Renal cortex interstitium (tissue), 11 donors: ENCODE data around the gene SLU7. TPM values are rescaled to one million over a fixed set of nuclear protein-coding genes. Genes with fewer than 3 reads are reported as not detected.
A peak's percentile ranks its signal among the peaks of the same experiment; 100 is the strongest.

Source experiments
- DNase-seq, 11 donors: peaks; one replicate each; pipeline ENCODE4 v3.0.0-alpha.2; 2013; ENCODE audit warnings: low read depth in 9 of 11, low spot score in 4 of 11; ENCODE audit errors: extremely low read depth in 1 of 11
- polyA plus RNA-seq, 3 donors: library from polyadenylated mRNA; unstranded; fragments of 120-200 nt; gene quantifications; one replicate each; pipeline ENCODE4 v1.2.1, GENCODE V29; 2013; ENCODE audit not compliant: insufficient read length in 3 of 3

SLU7 gene
- polyA plus RNA-seq, 3 donors: 73.0 to 77.4 (median 75.9) TPM

- no peak for DNase-seq
Measured at GRCh38 chr5:160377651-160378050, 41.2 kb downstream of the SLU7 start.

GRCh38 chr5:160376416-160376815, 42.5 kb downstream of the SLU7 start:
- no peak for DNase-seq

GRCh38 chr5:160375701-160376100, 43.2 kb downstream of the SLU7 start:
- DNase-seq: no peak

- DNase-seq: no peak
Measured at GRCh38 chr5:160375166-160375565, 43.7 kb downstream of the SLU7 start.

GRCh38 chr5:160371294-160371693, 47.6 kb downstream of the SLU7 start:
- DNase-seq: no peak

GRCh38 chr5:160370713-160371034, 48.2 kb downstream of the SLU7 start:
- DNase-seq: peak in 1 of 11 donors; percentile 41

- DNase-seq: peak in 9 of 11 donors; percentile 22 to 56 (median 49)
Measured at GRCh38 chr5:160369990-160370712, 48.7 kb downstream of the SLU7 start, which contains the start of gene C1QTNF2. Gene C1QTNF2 (minus strand): TSS chr5:160370626. CDS start chr5:160355011, 15,615 bp downstream.

- DNase-seq: no peak
Measured at GRCh38 chr5:160367885-160368284, 51.0 kb downstream of the SLU7 start.

- no peak for DNase-seq
Measured at GRCh38 chr5:160367261-160367660, 51.6 kb downstream of the SLU7 start.

GRCh38 chr5:160366230-160366629, 52.7 kb downstream of the SLU7 start:
- DNase-seq: no peak

- no peak for DNase-seq
Measured at GRCh38 chr5:160363660-160364395, 55.1 kb downstream of the SLU7 start.

GRCh38 chr5:160363211-160363610, 55.7 kb downstream of the SLU7 start:
- peak in 1 of 11 donors; percentile 22 for DNase-seq

- DNase-seq: no peak
Measured at GRCh38 chr5:160361624-160362228, 57.2 kb downstream of the SLU7 start.

GRCh38 chr5:160360310-160360709, 58.6 kb downstream of the SLU7 start:
- no peak for DNase-seq

GRCh38 chr5:160359816-160360215, 59.1 kb downstream of the SLU7 start:
- no peak for DNase-seq

- DNase-seq: no peak
Measured at GRCh38 chr5:160359242-160359641, 59.6 kb downstream of the SLU7 start.

- no peak for DNase-seq
Measured at GRCh38 chr5:160357861-160358411, 60.9 kb downstream of the SLU7 start.

GRCh38 chr5:160357394-160357793, 61.5 kb downstream of the SLU7 start:
- DNase-seq: no peak

GRCh38 chr5:160356550-160357347, 62.1 kb downstream of the SLU7 start:
- DNase-seq: no peak
